Panc1 (cell line): ENCODE measurements around the gene SLC35A4.

Experiments
- POLR2AphosphoS5 ChIP-seq: IDR thresholded peaks from 2 replicates; pipeline ENCODE4 v1.6.1; 2012; ENCODE audit warnings: mild to moderate bottlenecking, low read depth, low read length, moderate library complexity
- REST ChIP-seq, 2 experiments: IDR thresholded peaks; 2 replicates each; pipeline ENCODE4 v1.6.1; 2011 to 2012; ENCODE audit warnings: low read depth in 2 of 2, control low read depth in 1 of 2, low read length in 1 of 2, mild to moderate bottlenecking in 1 of 2, moderate library complexity in 1 of 2; ENCODE audit not compliant: insufficient read depth in 1 of 2
- SIN3A ChIP-seq: IDR thresholded peaks from 2 replicates; pipeline ENCODE4 v1.6.1; 2012; ENCODE audit warnings: low read depth, mild to moderate bottlenecking, low read length, moderate library complexity, borderline replicate concordance; ENCODE audit not compliant: insufficient read depth
- TF ChIP-seq, protein P1 (sequence below): fragments of 450-650 bp; IDR thresholded peaks from 2 replicates; pipeline ENCODE4 v1.5.1; 2017; ENCODE audit warnings: mild to moderate bottlenecking

- TF ChIP-seq, protein P1, sequence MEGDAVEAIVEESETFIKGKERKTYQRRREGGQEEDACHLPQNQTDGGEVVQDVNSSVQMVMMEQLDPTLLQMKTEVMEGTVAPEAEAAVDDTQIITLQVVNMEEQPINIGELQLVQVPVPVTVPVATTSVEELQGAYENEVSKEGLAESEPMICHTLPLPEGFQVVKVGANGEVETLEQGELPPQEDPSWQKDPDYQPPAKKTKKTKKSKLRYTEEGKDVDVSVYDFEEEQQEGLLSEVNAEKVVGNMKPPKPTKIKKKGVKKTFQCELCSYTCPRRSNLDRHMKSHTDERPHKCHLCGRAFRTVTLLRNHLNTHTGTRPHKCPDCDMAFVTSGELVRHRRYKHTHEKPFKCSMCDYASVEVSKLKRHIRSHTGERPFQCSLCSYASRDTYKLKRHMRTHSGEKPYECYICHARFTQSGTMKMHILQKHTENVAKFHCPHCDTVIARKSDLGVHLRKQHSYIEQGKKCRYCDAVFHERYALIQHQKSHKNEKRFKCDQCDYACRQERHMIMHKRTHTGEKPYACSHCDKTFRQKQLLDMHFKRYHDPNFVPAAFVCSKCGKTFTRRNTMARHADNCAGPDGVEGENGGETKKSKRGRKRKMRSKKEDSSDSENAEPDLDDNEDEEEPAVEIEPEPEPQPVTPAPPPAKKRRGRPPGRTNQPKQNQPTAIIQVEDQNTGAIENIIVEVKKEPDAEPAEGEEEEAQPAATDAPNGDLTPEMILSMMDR: no peak
- TF ChIP-seq REST (IDR thresholded peaks at IDR 0.05; ENCODE audit: insufficient read depth in 1 of 2, low read depth in 2 of 2, low read length in 1 of 2): no peak
- no peak for TF ChIP-seq POLR2AphosphoS5
- no peak for TF ChIP-seq SIN3A
Measured at GRCh38 chr5:140576776-140577201, 12.2 kb downstream of the SLC35A4 start.
